Smooth muscle cell of the pulmonary artery (primary cell): Measurements from ENCODE around the gene CIROP. TPM values are rescaled to one million over a fixed set of nuclear protein-coding genes. Genes with fewer than 3 reads are reported as not detected.

ENCODE experiments used
- total RNA-seq: library from RNA; depleted of rRNA; stranded (reverse); fragments of >200 nt; gene quantifications from 2 replicates; pipeline ENCODE4 v1.2.3, GENCODE V29; 2014

CIROP gene
- 0.13 TPM in 1 of 2 replicates, not detected in the other for total RNA-seq

GRCh38 chr14:23104591-23105347 lies at the start of gene CIROP:
Gene CIROP (minus strand): TSS chr14:23104989. CDS start chr14:23104920, 69 bp downstream.

GRCh38 chr14:23118506-23119362 lies 13.9 kb upstream of the CIROP start, which contains the start of gene CEBPE:
Gene CEBPE (minus strand): TSS chr14:23119255. CDS start chr14:23119091, 164 bp downstream.

GRCh38 chr14:23095196-23096108 lies 9.3 kb downstream of the CIROP start, which contains the start of gene C14orf119:
Gene C14orf119 (plus strand): TSS chr14:23095505. CDS start chr14:23097659, 2,154 bp downstream.

GRCh38 chr14:23094666-23095195 lies 10.1 kb downstream of the CIROP start, which contains the start of gene ACIN1:
Gene ACIN1 (minus strand): TSS chr14:23095136. CDS start chr14:23095112, 24 bp downstream.

GRCh38 chr14:23056956-23057756 lies 47.6 kb downstream of the CIROP start, which contains the start of gene CDH24:
Gene CDH24 (minus strand): TSS chr14:23057520. CDS start chr14:23055733, 1,787 bp downstream.

Other genes starting within 250 kb of the CIROP start
- gene LRP10, start 233.2 kb downstream of the CIROP start, total RNA-seq = 262 and 319 TPM in 2 replicates
- gene REM2, start 221.8 kb downstream of the CIROP start, total RNA-seq = 0.07 and 0.13 TPM in 2 replicates
- gene RBM23, start 185.8 kb downstream of the CIROP start, total RNA-seq = 47.0 and 52.3 TPM in 2 replicates
- gene PRMT5, start 175.6 kb downstream of the CIROP start, total RNA-seq = 47.2 and 51.7 TPM in 2 replicates
- gene HAUS4, start 147.9 kb downstream of the CIROP start, total RNA-seq = 22.2 and 30.2 TPM in 2 replicates
- 43.2 and 61.2 TPM in 2 replicates for gene AJUBA, start 122.4 kb downstream of the CIROP start, total RNA-seq
- 10.2 and 12.7 TPM in 2 replicates for gene C14orf93, start 94.8 kb downstream of the CIROP start, total RNA-seq
- gene PSMB5, start 70.1 kb downstream of the CIROP start, total RNA-seq = 174 and 207 TPM in 2 replicates
- gene PSMB11, start 62.8 kb downstream of the CIROP start, total RNA-seq = not detected in 2 replicates
- 5.0 and 5.1 TPM in 2 replicates for gene CDH24, start 47.5 kb downstream of the CIROP start, total RNA-seq
- 67.6 and 71.1 TPM in 2 replicates for gene ACIN1, start 9.9 kb downstream of the CIROP start, total RNA-seq
- 58.3 and 60.9 TPM in 2 replicates for gene C14orf119, start 9.5 kb downstream of the CIROP start, total RNA-seq
- not detected in 2 replicates for gene CEBPE, start 14.3 kb upstream of the CIROP start, total RNA-seq
- 8.0 and 8.6 TPM in 2 replicates for gene SLC7A8, start 78.7 kb upstream of the CIROP start, total RNA-seq
- not detected in 2 replicates for gene RNF212B, start 132.9 kb upstream of the CIROP start, total RNA-seq
- 4.2 and 6.4 TPM in 2 replicates for gene HOMEZ, start 181.1 kb upstream of the CIROP start, total RNA-seq
- 3.9 and 5.0 TPM in 2 replicates for gene PPP1R3E, start 197.9 kb upstream of the CIROP start, total RNA-seq
- gene BCL2L2, start 201.8 kb upstream of the CIROP start, total RNA-seq = 31.4 and 31.5 TPM in 2 replicates
- 59.7 and 77.2 TPM in 2 replicates for gene PABPN1, start 216.5 kb upstream of the CIROP start, total RNA-seq
- 31.1 and 46.3 TPM in 2 replicates for gene SLC22A17, start 247.9 kb upstream of the CIROP start, total RNA-seq